Kidney epithelial cell (primary cell): ENCODE measurements around the gene SEC14L1. TPM values are rescaled to one million over a fixed set of nuclear protein-coding genes. Genes with fewer than 3 reads are reported as not detected.
A peak's percentile ranks its signal among the peaks of the same experiment; 100 is the strongest.

Experiments used
- DNase-seq: peaks from one replicate; pipeline ENCODE4 v3.0.0-alpha.2; 2010; ENCODE audit warnings: low read depth
- H3K27me3 ChIP-seq: 2 replicates; pipeline ENCODE4 v1.6.0; 2011; ENCODE audit warnings: low read length; ENCODE audit not compliant: control insufficient read depth, insufficient read depth
- H3K36me3 ChIP-seq: 2 replicates; pipeline ENCODE4 v1.5.1; 2011; ENCODE audit warnings: low read length; ENCODE audit not compliant: control insufficient read depth, insufficient read depth
- H3K4me3 ChIP-seq: 2 replicates; pipeline ENCODE4 v1.5.1; 2011; ENCODE audit warnings: low read depth, mild to moderate bottlenecking, control low read depth, low read length
- total RNA-seq: library from RNA; depleted of rRNA; stranded (reverse); fragments of >200 nt; gene quantifications from 2 replicates; pipeline ENCODE4 v1.2.3, GENCODE V29; 2015
- TF ChIP-seq, protein P1 (sequence below): IDR thresholded peaks from 2 replicates; pipeline ENCODE4 v1.5.1; 2011; ENCODE audit warnings: mild to moderate bottlenecking, moderate library complexity, low read length, control low read depth, inconsistent platforms; ENCODE audit not compliant: insufficient read depth, poor library complexity, severe bottlenecking

The SEC14L1 gene
- total RNA-seq, 1 donor from 2014 or later: 41.6 TPM

DNA sequence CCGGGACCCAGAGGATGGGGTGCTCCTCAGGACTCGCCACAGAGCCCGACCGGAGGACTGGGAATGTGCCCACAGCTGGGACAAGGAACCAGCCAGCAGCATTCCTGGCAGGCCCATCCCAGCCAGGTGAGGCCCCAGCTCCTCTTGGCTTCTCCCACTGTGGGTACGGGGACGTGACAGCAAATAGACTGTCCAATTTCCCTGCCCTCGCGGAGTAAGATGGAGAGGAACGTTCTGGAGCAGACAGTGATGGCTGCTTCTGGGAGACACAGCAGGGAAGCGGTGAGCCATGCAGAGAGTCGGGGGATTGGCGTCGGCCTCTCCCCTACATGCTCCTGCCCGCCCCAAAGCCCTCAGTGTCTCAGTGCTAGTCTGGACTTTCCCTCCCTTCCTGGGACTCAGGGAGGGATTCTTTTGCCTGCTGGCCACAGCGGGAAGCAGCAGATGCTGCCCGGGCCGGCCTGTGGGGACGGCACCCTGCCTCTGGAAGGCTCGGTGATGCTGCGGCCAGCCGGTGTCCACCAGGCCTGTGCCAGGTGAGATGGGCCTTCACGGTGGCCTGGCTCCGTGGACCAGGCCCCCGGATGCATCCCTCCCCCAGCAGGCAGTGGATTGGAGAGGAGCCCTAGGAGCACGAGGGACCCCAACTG, 89.1 kb downstream of the SEC14L1 start:
- Histone ChIP-seq H3K27me3 (no peaks in the 10 kb centered on the region), H3K36me3 (no peaks in the 10 kb centered on the region)
- TF ChIP-seq, protein P1, sequence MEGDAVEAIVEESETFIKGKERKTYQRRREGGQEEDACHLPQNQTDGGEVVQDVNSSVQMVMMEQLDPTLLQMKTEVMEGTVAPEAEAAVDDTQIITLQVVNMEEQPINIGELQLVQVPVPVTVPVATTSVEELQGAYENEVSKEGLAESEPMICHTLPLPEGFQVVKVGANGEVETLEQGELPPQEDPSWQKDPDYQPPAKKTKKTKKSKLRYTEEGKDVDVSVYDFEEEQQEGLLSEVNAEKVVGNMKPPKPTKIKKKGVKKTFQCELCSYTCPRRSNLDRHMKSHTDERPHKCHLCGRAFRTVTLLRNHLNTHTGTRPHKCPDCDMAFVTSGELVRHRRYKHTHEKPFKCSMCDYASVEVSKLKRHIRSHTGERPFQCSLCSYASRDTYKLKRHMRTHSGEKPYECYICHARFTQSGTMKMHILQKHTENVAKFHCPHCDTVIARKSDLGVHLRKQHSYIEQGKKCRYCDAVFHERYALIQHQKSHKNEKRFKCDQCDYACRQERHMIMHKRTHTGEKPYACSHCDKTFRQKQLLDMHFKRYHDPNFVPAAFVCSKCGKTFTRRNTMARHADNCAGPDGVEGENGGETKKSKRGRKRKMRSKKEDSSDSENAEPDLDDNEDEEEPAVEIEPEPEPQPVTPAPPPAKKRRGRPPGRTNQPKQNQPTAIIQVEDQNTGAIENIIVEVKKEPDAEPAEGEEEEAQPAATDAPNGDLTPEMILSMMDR: no peak

DNA sequence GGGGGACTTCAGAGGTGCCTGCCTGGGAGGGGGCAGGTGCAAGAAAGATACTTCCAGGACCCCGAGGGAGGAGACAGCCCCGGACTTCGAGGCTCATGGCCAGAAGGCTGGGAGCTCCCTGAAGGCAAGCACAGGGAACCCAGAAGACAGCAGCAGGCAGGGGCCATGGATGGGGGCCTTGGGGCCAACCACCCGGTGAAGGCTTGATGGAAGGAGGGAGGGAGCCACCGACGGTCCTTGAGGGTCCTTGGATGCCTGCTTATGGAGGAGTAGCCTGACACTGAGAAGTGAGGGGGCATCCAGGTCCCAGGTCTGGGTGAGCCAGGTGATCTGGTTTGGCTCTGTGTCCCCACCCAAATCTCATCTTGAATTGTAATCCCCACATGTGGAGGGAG, 89.7 kb downstream of the SEC14L1 start:
- Histone ChIP-seq H3K4me3 (no peak overlapping the region), H3K36me3 (no peaks in the 10 kb centered on the region), H3K27me3 (no peaks in the 10 kb centered on the region)
- DNase-seq: no peak
- TF ChIP-seq, protein P1: no peak

More for the DNA sequence above, 89.1 kb downstream of the SEC14L1 start:
- H3K4me3 ChIP-seq: no peak overlapping the region
- DNase-seq: no peak

DNA sequence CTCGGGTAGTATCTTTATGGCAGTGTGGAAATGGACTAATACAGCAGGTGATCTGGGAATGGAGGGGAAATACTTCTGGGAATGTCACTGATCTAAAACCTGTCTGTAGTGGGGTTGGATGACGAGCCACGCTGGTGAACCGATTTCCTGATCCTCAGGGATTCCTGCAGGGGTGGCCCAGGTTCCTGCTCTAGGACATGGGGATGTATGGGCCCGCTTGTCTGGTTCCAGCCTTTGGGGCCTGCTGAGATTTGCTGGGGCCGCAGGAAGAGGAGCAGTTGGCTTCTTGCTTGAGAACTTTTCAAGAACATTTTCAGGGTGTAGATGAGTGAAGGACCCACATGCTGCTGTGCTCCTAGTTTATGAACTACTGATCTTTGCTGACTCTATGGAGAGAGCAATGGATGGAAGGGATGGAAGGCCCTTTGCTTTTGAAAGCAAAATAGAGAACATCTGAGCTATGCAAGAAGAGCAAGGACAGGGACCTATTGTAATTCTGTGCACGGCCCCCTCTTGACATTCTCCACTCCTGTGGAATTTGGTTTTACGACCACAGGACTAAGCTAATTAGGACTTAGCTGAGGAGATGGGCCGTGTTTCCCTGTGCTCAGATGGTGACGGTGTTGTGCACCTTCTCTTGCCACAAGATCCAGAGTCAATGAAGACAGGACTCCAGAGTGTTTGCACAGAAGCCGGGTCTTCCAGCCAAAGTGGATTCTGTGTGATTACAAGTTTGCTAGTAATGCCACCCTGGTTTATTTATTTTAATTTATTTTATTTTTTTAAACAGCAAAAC, 90.5 kb downstream of the SEC14L1 start:
- H3K36me3 ChIP-seq: no peaks in the 10 kb centered on the region
- TF ChIP-seq, protein P1: no peak
- DNase-seq: no peak
- no peaks in the 10 kb centered on the region for H3K27me3 ChIP-seq
- no peak overlapping the region for H3K4me3 ChIP-seq

DNA sequence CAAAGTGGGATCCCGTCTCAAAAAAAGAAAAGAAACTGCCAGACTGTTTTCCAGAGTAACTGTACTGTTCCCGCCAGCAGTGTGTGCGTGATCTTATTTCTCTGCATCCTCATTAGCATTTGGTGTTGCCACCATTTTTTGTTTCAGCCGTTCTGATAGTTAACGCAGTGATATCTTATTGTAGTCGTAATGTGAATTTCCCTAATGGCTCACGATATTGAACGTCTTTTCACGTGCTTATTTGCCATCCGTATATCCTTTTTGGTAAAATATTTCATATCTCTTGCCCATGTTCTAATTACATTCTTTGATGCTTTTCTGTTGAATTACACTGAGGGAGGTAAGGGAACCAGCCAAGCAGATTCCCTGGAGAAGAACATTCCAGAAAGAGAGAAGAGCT, 92.4 kb downstream of the SEC14L1 start:
- no peaks in the 10 kb centered on the region for H3K36me3 ChIP-seq
- TF ChIP-seq, protein P1: no peak
- H3K4me3 ChIP-seq: no peak overlapping the region
- DNase-seq: no peak
- H3K27me3 ChIP-seq: no peaks in the 10 kb centered on the region

DNA sequence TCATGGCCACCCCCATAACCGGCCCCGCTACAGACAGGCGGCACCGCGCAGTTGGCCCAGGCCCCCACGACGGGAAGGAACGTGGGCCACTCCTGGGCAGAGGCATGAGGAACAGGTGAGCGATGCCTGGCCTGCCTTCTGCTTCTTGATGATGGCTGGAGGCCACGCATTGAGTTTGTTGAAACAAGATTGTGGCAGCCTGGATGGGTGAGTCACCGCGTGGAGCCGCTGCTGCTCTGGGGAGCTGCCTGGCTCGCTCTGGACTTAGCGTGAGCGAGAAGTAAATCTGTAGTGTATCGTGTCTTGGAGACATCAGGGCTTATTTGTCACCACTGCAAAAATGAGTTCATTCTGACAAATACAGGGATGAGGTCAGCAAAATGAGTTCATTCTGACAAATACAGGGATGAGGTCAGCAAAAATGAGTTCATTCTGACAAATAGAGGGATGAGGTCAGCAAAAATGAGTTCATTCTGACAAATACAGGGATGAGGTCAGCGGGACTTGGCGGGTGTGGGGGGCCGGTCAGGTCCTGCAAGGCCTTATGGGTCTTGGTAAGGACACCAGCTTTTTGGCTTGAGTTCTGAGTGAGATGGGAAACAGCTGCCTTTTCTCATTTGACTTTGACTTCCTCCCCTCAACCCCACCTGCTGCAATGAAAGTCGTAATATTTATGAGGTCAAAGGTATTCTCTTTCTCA, 93.0 kb downstream of the SEC14L1 start:
- no peaks in the 10 kb centered on the region for H3K27me3 ChIP-seq
- H3K4me3 ChIP-seq: no peak overlapping the region
- no peaks in the 10 kb centered on the region for H3K36me3 ChIP-seq
- TF ChIP-seq, protein P1: no peak
- DNase-seq: peak; percentile 45
